ENCODE results near the gene PDGFC.

PDGFC gene

DNA sequence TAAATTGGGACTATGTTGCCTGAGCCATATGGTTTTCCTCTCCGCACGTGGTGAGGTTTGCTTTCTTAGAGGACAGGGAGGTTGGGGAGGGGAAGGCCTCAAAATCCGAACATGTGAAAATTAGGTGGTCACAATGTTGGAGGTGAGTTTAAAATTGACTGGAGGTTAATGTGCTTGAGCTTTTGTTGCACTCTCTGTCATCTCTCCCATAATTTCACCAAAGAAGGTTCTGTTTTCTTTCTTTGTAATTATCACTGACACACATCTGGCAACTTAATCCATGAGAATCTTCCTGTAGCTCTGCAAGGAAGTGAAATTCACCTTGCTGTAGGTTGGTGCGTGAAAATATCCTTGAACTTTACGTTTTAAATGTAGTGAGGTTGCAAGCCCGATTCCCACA, 225.5 kb downstream of the PDGFC start:
- ChIA-PET CTCF (no interaction called here), POLR2A (no interaction called here)
- DNase-seq (ENCODE audit: extremely low spot score) = no peak
- TF ChIP-seq, protein P1, sequence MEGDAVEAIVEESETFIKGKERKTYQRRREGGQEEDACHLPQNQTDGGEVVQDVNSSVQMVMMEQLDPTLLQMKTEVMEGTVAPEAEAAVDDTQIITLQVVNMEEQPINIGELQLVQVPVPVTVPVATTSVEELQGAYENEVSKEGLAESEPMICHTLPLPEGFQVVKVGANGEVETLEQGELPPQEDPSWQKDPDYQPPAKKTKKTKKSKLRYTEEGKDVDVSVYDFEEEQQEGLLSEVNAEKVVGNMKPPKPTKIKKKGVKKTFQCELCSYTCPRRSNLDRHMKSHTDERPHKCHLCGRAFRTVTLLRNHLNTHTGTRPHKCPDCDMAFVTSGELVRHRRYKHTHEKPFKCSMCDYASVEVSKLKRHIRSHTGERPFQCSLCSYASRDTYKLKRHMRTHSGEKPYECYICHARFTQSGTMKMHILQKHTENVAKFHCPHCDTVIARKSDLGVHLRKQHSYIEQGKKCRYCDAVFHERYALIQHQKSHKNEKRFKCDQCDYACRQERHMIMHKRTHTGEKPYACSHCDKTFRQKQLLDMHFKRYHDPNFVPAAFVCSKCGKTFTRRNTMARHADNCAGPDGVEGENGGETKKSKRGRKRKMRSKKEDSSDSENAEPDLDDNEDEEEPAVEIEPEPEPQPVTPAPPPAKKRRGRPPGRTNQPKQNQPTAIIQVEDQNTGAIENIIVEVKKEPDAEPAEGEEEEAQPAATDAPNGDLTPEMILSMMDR (IDR thresholded peaks at IDR 0.05; ENCODE audit: control extremely low read depth, extremely low read depth, low read depth, missing control alignments) = no peak

DNA sequence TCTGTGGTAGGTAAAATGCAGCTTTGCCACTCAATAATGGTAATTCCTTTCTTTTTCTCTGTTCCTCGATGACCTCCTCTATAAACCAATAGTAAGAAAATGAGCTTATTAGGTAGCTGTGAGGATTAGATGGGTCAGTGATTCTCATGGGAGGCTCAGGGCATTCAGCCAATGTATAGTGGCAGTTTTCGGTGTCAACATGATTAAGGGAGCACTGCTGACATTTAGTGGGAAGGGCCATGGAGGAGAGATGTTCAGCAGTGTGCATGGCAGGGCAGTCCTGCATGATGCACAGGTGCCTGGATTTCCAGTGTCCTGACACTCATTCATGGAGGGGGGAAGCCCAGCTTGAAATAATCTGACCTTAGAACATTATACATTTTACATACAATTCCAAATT, 232.8 kb downstream of the PDGFC start:
- TF ChIP-seq, protein P1 (IDR thresholded peaks at IDR 0.05; ENCODE audit: control extremely low read depth, extremely low read depth, low read depth, missing control alignments) = no peak
- POLR2A ChIA-PET = no interaction called here
- DNase-seq (ENCODE audit: extremely low spot score) = no peak
- CTCF ChIA-PET = no interaction called here

DNA sequence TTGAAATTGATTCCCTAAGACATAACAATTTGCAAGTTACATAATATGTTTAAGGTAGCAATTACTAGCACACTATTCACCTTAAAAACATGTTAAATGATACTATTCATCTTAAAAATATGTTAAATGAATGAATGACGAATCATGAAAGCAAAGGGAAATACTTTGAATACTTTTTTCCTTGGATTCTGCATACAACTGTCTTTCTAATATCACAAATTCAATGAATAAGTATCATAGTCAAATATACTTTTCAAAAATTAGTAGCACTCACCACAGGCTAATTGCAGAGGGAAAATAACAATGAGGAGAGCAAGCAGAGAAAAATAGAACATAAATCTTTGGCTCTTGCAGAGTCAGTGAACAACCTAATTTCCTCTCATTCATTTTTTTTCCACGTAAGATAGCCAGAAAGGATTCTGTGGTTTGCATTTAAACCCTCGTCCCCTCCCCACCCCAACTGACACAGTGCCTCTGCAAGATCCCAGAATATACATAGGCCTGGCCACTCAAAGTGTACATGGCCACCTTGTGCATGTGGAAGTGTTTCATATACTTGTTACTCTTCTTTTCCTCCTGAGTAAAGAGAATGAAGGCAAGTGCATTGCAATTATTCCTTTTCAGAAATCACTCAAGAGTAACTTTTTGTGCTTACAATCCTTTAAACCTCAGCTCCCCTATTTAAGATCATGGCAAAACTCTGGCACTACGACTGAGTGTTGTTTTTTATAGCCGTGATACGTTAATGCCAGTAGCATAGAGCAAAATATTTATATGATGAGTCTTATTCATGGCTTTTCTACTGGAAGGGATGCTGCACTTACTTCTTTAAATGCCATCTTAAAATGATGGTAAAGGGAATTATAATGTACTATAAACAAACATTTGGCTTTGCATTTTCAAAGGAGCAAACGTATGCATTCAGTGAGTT, 236.4 kb downstream of the PDGFC start:
- DNase-seq (ENCODE audit: extremely low spot score) = no peak
- TF ChIP-seq, protein P1 (IDR thresholded peaks at IDR 0.05; ENCODE audit: control extremely low read depth, extremely low read depth, low read depth, missing control alignments) = no peak
- CTCF ChIA-PET = no interaction called here
- POLR2A ChIA-PET = no interaction called here

DNA sequence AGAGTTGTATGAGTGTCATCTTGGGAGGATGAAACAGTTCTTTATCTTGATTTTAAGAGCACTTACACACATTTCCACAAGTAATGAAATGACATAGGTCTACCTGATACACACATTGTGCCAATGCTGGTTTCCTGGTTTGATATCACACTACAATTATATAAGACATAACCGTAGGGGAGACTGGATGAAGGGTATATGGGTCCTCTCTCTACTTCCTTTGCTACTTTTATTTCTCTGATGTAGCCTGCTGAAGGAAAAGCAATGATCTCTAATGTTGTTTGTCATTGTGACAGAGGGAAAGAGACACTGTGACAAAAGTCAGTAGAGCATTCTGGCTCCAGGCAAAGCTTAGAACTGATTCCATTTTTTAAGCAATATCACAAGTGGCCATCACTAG, 238.0 kb downstream of the PDGFC start:
- ChIA-PET POLR2A (no interaction called here), CTCF (no interaction called here)

DNA sequence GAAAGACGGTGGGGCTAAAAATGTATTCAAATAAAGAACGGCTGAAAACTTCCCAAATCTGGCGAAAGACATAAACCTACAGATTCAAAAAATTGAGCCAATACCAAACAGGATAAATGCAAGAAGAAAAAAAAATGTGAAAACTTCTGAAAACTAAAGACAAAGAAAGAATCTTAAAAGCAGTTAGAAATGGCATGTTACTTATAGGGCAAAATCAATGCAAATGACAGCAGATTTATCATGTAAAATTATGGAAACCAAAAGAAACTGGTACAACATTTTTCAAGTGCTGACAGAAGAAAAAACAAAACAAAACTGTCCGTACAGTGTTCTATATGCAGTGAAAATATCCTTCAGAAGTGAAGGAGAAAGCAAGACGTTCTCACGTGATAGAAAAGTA, 239.0 kb downstream of the PDGFC start:
- ChIA-PET CTCF (no interaction called here), POLR2A (no interaction called here)
- TF ChIP-seq, protein P1 (IDR thresholded peaks at IDR 0.05; ENCODE audit: control extremely low read depth, extremely low read depth, low read depth, missing control alignments) = no peak
- no peak for DNase-seq (ENCODE audit: extremely low spot score)

More for the DNA sequence above, 238.0 kb downstream of the PDGFC start:
- DNase-seq (ENCODE audit: extremely low spot score) = no peak
- TF ChIP-seq, protein P1 (IDR thresholded peaks at IDR 0.05; ENCODE audit: control extremely low read depth, extremely low read depth, low read depth, missing control alignments) = no peak

DNA sequence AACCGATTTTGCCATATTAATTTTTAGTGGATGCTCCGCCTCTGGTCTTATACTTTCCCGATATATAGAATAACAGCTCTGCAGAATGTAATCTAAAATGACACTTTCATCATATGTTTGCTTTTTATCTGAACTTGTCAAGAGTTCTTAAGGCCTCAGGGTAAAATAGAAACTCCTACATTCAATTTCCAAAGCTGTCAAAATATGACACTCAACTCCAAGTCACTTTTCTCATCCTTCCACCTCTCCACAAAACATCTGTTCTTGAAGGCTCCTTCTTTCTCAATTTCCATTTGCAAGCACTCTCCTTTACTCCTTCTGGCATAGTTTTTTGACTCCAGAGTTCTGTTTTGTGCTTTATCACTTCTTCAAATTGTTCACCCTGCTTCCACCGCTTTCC, 242.2 kb downstream of the PDGFC start:
- ChIA-PET POLR2A (no interaction called here), CTCF (no interaction called here)
- no peak for DNase-seq (ENCODE audit: extremely low spot score)
- TF ChIP-seq, protein P1 (IDR thresholded peaks at IDR 0.05; ENCODE audit: control extremely low read depth, extremely low read depth, low read depth, missing control alignments) = no peak
